SK-N-SH treated with all-trans-retinoic acid at 6 μM for 48 hours (cell line): Measurements from ENCODE around the gene SERPINB4.

Experiments
- BACH2 ChIP-seq: fragments of 250-450 bp; sonication (Bioruptor Pico); IDR thresholded peaks from 2 replicates; pipeline ENCODE4 v1.9.0; 2021; ENCODE audit warnings: mild to moderate bottlenecking, borderline replicate concordance
- CSDC2 ChIP-seq: fragments of 250-450 bp; sonication (Bioruptor Pico); IDR thresholded peaks from 2 replicates; pipeline ENCODE4 v1.5.0; 2020; ENCODE audit warnings: mild to moderate bottlenecking, moderate library complexity
- CSRNP3 ChIP-seq: fragments of 250-450 bp; sonication (Bioruptor Pico); IDR thresholded peaks from 2 replicates; pipeline ENCODE4 v1.5.1; 2021; ENCODE audit warnings: mild to moderate bottlenecking, moderate library complexity
- ESRRG ChIP-seq: fragments of 250-450 bp; sonication (Bioruptor Pico); IDR thresholded peaks from 2 replicates; pipeline ENCODE4 v1.6.1; 2021; ENCODE audit warnings: mild to moderate bottlenecking
- GLIS3 ChIP-seq: fragments of 250-450 bp; sonication (Bioruptor Pico); IDR thresholded peaks from 2 replicates; pipeline ENCODE4 v1.5.0; 2020; ENCODE audit warnings: mild to moderate bottlenecking, moderate library complexity
- OSR1 ChIP-seq: fragments of 250-450 bp; sonication (Bioruptor Pico); IDR thresholded peaks from 2 replicates; pipeline ENCODE4 v1.8.0; 2022; ENCODE audit warnings: moderate library complexity, mild to moderate bottlenecking, inconsistent platforms
- POU6F1 ChIP-seq: fragments of 250-450 bp; sonication (Bioruptor Pico); IDR thresholded peaks from 2 replicates; pipeline ENCODE4 v1.8.0; 2021; ENCODE audit warnings: low read depth, mild to moderate bottlenecking, moderate library complexity, borderline replicate concordance
- RARB ChIP-seq: fragments of 250-450 bp; sonication (Bioruptor Pico); IDR thresholded peaks from 2 replicates; pipeline ENCODE4 v1.8.0; 2021; ENCODE audit warnings: mild to moderate bottlenecking, moderate library complexity
- ZC3H10 ChIP-seq: fragments of 250-450 bp; sonication (Bioruptor Pico); IDR thresholded peaks from 2 replicates; pipeline ENCODE4 v1.5.1; 2021; ENCODE audit warnings: mild to moderate bottlenecking, moderate library complexity
- ZNF565 ChIP-seq: fragments of 450-650 bp; formaldehyde crosslinking; conservative IDR thresholded peaks from 2 replicates; pipeline ENCODE4 v1.5.0; 2020; ENCODE audit warnings: low read depth, mild to moderate bottlenecking, moderate library complexity
- TF ChIP-seq, protein P1 (sequence below): fragments of 250-450 bp; sonication (Bioruptor Pico); IDR thresholded peaks from 2 replicates; pipeline ENCODE4 v1.8.0; 2020; ENCODE audit warnings: mild to moderate bottlenecking, moderate library complexity, borderline replicate concordance
- TF ChIP-seq, protein P2 (sequence below): fragments of 250-450 bp; sonication (Bioruptor Pico); IDR thresholded peaks from 2 replicates; pipeline ENCODE4 v1.5.1; 2020; ENCODE audit warnings: low read depth, mild to moderate bottlenecking, moderate library complexity

- TF ChIP-seq CSRNP3 (CRISPR knock-in tag) (no peak), GLIS3 (CRISPR knock-in tag) (no peak), CSDC2 (CRISPR knock-in tag) (no peak), BACH2 (CRISPR knock-in tag) (no peak), ZC3H10 (CRISPR knock-in tag) (no peak), ESRRG (CRISPR knock-in tag) (no peak), RARB (CRISPR knock-in tag) (no peak), ZNF565 (CRISPR knock-in tag) (no peak), POU6F1 (CRISPR knock-in tag) (no peak), OSR1 (CRISPR knock-in tag) (no peak)
- TF ChIP-seq, protein P1, sequence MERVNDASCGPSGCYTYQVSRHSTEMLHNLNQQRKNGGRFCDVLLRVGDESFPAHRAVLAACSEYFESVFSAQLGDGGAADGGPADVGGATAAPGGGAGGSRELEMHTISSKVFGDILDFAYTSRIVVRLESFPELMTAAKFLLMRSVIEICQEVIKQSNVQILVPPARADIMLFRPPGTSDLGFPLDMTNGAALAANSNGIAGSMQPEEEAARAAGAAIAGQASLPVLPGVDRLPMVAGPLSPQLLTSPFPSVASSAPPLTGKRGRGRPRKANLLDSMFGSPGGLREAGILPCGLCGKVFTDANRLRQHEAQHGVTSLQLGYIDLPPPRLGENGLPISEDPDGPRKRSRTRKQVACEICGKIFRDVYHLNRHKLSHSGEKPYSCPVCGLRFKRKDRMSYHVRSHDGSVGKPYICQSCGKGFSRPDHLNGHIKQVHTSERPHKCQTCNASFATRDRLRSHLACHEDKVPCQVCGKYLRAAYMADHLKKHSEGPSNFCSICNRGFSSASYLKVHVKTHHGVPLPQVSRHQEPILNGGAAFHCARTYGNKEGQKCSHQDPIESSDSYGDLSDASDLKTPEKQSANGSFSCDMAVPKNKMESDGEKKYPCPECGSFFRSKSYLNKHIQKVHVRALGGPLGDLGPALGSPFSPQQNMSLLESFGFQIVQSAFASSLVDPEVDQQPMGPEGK (CRISPR knock-in tag), result no peak
- TF ChIP-seq, protein P2, sequence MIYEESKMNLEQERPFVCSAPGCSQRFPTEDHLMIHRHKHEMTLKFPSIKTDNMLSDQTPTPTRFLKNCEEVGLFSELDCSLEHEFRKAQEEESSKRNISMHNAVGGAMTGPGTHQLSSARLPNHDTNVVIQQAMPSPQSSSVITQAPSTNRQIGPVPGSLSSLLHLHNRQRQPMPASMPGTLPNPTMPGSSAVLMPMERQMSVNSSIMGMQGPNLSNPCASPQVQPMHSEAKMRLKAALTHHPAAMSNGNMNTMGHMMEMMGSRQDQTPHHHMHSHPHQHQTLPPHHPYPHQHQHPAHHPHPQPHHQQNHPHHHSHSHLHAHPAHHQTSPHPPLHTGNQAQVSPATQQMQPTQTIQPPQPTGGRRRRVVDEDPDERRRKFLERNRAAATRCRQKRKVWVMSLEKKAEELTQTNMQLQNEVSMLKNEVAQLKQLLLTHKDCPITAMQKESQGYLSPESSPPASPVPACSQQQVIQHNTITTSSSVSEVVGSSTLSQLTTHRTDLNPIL (CRISPR knock-in tag), result no peak
Measured at GRCh38 chr18:63676526-63677323, 32.7 kb upstream of the SERPINB4 start.
